HG03354 (cell line): ENCODE data around the gene OSGIN1.

ENCODE experiments used
- ATAC-seq: cut with Tn5 transposase; IDR thresholded peaks from one replicate; pipeline ENCODE4 v1.9.1; 2021; ENCODE audit warnings: mild to moderate bottlenecking; ENCODE audit not compliant: unreplicated experiment, poor library complexity, severe bottlenecking

OSGIN1 gene, protein sequence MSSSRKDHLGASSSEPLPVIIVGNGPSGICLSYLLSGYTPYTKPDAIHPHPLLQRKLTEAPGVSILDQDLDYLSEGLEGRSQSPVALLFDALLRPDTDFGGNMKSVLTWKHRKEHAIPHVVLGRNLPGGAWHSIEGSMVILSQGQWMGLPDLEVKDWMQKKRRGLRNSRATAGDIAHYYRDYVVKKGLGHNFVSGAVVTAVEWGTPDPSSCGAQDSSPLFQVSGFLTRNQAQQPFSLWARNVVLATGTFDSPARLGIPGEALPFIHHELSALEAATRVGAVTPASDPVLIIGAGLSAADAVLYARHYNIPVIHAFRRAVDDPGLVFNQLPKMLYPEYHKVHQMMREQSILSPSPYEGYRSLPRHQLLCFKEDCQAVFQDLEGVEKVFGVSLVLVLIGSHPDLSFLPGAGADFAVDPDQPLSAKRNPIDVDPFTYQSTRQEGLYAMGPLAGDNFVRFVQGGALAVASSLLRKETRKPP

GRCh38 chr16:83952940-83953795 is at the start of gene OSGIN1:
Gene OSGIN1, plus strand, starts transcription at chr16:83953240. Its CDS starts 4,432 bp downstream, at chr16:83957672.
- peak; percentile 89 for ATAC-seq

DNA sequence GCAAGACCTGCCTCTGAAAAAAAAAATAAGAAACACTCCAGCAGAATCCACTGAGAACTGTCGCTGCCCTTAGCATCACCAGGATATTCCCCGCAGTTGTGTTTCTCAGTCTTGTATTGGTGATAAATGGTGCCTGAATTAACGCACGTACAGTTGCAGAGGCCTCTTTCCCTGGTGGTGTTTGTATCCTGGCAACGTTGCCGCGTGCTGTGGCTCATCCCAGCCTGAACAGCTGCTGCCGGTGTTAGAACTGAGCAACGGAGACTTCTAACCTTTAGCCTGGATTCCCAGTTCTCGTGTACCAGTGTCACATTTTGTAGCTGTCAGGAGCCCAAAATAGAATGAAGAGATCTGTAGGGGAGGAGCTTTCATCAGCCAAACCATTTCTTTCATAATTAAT is 49.3 kb upstream of the OSGIN1 start:
- no peak for ATAC-seq

DNA sequence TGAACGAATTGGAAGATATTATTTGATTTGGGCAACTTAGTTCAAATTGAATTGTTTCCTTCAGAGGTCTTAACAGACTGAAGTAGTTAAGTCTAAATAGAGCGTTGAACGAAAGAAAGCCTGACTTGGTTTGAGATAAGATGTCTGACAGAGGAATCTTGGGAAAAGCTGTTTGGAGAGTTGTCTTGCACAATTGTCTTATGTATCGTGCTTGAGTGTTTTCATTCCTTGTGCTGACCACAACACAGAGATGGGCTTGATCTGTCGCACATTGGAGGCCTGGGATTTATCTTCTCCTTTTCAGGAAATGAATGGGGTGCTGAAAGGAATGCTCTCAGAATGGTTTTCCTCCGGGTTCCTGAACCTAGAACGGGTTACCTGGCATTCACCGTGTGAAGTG is 46.4 kb upstream of the OSGIN1 start:
- ATAC-seq: no peak

- ATAC-seq: no peak
Observed at GRCh38 chr16:83907111-83907510, 45.9 kb upstream of the OSGIN1 start.

DNA sequence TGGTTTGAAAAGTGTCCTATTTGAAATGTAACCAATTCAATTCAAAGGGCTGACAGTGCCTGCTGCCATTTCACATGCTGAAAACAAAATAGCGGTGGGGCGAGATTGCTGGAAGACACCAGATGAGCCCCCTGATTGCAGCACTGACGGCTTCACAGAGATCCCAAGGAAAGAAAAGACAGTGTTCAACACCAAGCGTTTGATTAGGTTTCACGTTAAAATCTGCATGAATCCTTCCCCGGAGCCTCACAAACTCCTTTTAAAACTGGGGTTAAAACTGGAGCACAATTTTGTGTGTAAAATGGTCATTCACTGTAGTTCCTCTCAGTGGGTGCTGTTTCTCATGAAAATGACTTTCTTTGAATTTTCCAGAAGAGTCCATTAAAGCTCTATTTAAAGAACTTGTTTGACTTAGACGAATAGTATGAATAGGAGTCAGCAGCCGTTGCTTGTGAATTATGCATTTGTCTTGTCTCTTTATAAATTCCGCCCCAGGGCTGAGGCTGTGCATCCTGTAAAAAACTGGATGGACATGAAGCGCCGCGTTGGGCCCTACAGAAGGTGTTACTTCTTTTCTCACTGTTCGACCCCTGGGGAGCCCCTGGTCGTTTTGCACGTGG is 45.3 kb upstream of the OSGIN1 start:
- no peak for ATAC-seq

DNA sequence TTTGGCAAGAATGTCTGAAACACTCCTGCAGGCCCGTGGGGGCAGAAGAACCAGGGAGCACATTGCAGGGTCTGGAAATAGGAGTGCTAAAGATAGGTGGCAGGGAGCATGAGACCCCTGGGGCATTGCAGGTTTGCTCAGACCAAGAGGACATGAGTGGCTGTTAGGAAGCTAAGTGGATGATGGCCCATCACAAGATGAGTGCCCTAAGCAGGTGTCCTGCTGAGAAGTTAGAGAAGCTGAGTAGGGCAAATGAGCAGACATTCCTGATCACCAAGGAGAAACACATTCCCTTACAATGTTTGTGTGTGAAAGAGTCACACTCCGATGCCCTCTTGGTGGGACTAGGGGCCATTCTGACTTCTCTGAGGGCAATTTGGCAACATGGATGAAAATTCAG is 44.2 kb upstream of the OSGIN1 start:
- no peak for ATAC-seq

DNA sequence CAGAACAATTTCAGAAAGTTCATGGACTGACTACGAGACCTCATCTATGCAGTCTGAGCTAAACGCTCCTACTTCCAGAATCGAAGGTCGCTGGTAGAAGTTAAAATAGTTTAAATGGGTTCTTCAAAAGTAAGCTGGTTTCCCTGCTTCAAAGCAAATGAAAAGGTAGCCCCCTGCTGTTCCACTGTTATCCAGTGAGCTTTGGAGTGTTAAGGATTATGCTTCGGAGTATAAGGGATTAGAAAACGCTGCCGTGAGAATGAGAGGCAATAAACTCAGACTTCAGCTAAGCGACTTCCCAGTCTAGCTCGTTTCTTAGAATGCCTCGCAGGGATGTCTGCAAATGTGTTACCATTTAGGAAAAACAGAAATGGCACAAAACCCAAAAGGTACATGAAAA is 41.8 kb upstream of the OSGIN1 start:
- no peak for ATAC-seq

DNA sequence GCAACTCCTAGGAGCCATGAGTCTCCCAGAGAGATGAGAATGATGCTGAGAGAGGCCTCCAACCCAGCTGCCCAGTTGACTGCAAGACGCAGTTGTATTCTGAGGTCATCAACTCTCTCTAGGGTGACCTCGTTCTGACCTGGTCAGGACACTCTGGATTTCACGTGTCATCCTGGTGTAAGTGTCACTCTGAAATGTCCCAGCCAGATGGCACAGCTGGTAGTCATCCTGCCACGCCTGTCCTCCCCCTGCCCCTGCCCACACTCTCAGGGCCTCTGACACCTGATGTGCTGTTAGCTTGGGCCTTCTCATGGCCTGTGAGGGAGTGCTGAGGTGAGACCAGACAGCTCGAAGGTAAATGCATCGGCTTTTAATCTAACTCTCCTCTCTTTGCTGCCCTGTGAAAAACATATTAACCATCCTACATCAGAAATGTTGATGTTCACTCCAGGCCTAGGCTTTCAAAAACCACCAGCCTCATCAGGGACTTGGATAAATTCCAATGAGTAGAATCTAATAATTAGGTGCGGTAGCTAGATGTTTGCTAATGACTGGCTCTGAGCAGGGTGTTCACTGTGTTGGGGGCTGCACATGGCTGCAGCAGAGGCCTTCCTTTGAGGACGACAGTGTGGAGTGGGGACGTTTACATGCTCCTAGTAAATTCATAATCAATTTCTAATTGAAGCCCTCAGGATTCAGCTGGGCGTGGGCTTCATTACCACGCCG is 40.4 kb upstream of the OSGIN1 start:
- no peak for ATAC-seq

- ATAC-seq: no peak
Observed at GRCh38 chr16:83913245-83913633, 39.8 kb upstream of the OSGIN1 start.

DNA sequence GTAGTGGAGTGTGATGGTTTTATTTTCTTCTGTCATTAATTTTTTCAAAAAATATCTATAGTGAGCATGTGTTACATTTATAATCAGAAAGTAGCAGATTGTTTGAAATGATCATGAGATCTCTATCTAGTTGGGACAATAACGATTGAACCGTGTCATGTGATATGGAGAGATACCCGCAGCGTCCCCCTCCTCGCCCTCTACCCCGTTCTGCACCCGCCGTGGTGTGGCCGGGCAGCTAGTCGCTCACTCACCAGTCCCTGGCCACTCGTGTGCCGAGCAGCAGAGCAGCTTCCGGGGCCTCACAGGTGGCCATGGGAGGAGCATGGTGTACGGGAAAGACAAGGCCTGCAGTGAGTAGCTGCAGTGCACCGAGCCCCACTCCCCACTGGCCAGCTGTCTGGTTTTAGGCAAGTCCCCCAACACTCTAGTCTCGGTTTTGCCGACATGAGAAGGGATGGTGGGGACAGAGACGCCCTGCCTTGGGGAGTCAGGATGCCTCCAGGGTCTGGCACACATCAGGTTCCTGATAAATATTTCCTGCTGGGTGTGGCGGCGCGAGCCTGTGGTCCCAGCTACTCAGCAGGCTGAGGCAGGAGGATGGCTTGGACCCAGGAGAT is 38.8 kb upstream of the OSGIN1 start:
- no peak for ATAC-seq

DNA sequence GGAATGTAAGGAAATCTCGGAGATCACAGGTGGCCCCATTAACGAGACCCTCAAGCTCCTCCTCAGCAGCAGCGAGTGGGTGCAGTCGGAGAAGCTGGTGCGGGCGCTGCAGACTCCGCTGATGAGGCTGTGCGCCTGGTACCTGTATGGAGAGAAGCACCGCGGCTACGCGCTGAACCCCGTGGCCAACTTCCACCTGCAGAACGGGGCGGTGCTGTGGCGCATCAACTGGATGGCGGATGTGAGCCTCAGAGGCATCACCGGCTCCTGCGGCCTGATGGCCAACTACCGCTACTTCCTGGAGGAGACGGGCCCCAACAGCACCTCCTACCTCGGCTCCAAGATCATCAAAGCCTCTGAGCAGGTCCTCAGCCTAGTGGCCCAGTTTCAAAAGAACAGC is 38.0 kb upstream of the OSGIN1 start:
- ATAC-seq: no peak

DNA sequence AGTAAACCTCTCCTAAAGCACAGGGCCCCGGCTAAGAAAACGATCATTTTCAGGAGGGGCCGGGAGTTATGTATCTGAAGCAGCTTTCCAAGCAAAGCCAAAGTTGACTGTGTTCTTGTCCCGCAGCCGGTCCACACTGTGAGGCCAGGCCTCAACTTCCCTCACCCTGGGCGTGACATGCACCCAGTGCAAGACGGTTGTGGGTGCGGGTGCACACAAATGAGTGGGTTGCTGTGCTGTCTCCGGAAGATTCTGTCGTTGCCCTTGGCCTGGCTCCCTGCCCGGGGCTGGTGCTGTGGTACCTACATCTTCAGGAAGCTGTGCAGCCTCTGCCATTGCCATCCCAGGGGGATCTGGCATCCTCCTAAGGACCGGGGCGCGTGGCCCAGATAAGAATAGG is 37.5 kb upstream of the OSGIN1 start:
- no peak for ATAC-seq

DNA sequence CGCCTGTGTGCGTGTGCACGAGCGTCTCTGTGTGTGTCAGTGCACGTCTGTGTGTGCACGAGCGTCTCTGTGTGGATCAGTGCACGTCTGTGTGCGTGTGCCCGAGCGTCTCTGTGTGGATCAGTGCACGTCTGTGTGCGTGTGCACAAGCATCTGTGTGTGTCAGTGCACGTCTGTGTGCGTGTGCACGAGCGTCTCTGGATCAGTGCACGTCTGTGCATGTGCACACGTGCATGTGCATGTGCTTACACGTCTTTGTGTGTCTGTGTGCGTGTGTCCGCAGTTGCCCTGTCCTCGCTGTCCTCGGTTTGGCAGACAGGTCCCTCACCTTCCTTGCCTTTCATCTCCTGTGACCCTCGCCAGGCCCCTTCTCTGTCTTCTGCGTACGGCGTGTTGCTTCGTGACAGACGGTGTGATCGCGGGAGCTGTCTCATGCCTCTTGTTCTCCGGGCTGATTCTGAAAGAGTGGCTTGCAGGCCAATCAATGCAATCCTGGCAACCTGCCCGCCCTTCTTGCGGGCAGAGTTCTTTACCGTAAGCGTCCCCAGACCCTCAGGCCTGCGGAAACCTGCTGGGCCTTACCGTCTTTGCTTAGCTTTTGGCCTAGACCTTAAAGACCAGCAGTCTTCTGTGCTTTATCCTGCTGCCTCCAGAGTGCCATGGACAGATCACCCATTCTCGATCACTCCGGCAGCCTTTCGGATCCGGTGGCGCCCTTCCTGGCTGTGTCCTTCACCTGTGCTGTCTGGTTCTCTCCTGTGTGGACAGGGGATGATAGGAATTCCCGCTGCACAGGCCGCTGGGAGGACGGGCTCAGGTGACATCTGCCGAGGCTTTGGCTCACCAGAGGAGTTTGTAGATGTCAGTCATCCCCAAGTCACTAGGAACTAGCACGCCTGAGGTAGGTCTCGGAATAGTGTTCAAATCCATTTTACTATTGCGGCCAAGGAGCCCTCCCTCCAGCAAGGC is 35.6 kb upstream of the OSGIN1 start:
- no peak for ATAC-seq

- ATAC-seq: no peak
Observed at GRCh38 chr16:83920894-83921491, 32.0 kb upstream of the OSGIN1 start.

GRCh38 chr16:83923581-83924365 is 29.3 kb upstream of the OSGIN1 start:
- ATAC-seq: no peak

- no peak for ATAC-seq
Observed at GRCh38 chr16:83924686-83925085, 28.4 kb upstream of the OSGIN1 start.
